ENCODE data around the gene IMP4. TPM values are rescaled to one million over a fixed set of nuclear protein-coding genes. Genes with fewer than 3 reads are reported as not detected.

IMP4 gene
- total and polyA plus RNA-seq, 7 donors = 74.4 to 270 (median 118) TPM

- no peak overlapping the region for H3K27ac ChIP-seq
- TF ChIP-seq, protein P1, sequence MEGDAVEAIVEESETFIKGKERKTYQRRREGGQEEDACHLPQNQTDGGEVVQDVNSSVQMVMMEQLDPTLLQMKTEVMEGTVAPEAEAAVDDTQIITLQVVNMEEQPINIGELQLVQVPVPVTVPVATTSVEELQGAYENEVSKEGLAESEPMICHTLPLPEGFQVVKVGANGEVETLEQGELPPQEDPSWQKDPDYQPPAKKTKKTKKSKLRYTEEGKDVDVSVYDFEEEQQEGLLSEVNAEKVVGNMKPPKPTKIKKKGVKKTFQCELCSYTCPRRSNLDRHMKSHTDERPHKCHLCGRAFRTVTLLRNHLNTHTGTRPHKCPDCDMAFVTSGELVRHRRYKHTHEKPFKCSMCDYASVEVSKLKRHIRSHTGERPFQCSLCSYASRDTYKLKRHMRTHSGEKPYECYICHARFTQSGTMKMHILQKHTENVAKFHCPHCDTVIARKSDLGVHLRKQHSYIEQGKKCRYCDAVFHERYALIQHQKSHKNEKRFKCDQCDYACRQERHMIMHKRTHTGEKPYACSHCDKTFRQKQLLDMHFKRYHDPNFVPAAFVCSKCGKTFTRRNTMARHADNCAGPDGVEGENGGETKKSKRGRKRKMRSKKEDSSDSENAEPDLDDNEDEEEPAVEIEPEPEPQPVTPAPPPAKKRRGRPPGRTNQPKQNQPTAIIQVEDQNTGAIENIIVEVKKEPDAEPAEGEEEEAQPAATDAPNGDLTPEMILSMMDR (IDR thresholded peaks at IDR 0.05) = no peak
- no peak overlapping the region for H3K4me3 ChIP-seq
- ATAC-seq = no peak
- intact Hi-C loops (cut with DNase I) = no loop called here
- DNase-seq = no peak
- H3K27me3 ChIP-seq (ENCODE audit: insufficient read depth in 3 of 3, low read length in 2 of 3) = no peaks in the 10 kb centered on the region
- peaks cover 11% of the 10 kb centered on the region for H3K4me1 ChIP-seq
- no peaks in the 10 kb centered on the region for H3K9me3 ChIP-seq
- WGBS, 3 donors = 69 to 82% (median 75%) methylated on average over 7 of the region's 7 CpGs
- peaks cover 0 to 12% of the 10 kb centered on the region in 2 donors for H3K36me3 ChIP-seq (ENCODE audit: insufficient read depth in 1 of 2, low read depth in 1 of 2)
These were observed 10.8 kb downstream of the IMP4 start for GRCh38 chr2:130353291-130354138.

- ATAC-seq (no peak), DNase-seq (no peak)
- Histone ChIP-seq H3K36me3 (ENCODE audit: insufficient read depth in 1 of 2, low read depth in 1 of 2) (peaks cover 0 to 6% of the 10 kb centered on the region in 2 donors), H3K27ac (no peak overlapping the region), H3K9me3 (no peaks in the 10 kb centered on the region), H3K4me3 (no peak overlapping the region), H3K27me3 (ENCODE audit: insufficient read depth in 3 of 3, low read length in 2 of 3) (no peaks in the 10 kb centered on the region), H3K4me1 (peaks cover 11% of the 10 kb centered on the region)
- 15 to 33% (median 16%) methylated on average over 1 of the region's 1 CpG for WGBS, 3 donors
- TF ChIP-seq, protein P1 (IDR thresholded peaks at IDR 0.05) = no peak
- intact Hi-C loops (cut with DNase I) = no loop called here
These were observed 11.4 kb downstream of the IMP4 start for GRCh38 chr2:130354139-130354428.

DNA sequence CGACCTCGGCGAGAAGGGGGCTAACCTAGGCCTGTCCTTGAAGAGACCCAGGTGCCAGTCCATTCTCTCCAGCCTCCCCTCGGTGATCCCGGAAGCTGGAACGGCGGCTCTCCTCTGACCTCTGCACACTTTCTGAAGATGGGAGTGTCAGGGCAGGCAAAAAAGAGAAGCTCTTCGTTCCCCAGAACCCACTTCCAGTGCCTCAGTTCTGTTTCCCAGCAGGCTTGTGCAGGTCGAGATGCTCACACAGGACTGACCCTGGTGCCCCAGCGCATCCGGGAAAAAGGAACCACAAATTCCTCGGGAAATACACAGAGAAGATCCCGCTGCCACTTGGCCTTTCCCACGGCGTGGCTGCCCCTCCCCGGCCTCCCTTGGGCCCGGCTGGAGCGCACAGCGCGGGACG is 12.5 kb downstream of the IMP4 start:
- peaks cover 11% of the 10 kb centered on the region for H3K4me1 ChIP-seq
- intact Hi-C loops (cut with DNase I) = no loop called here
- DNase-seq = no peak
- H3K36me3 ChIP-seq (ENCODE audit: insufficient read depth in 1 of 2, low read depth in 1 of 2) = no peaks in the 10 kb centered on the region
- peak overlapping the region; percentile 86 for H3K4me3 ChIP-seq
- no peaks in the 10 kb centered on the region for H3K9me3 ChIP-seq
- no peaks in the 10 kb centered on the region for H3K27me3 ChIP-seq (ENCODE audit: insufficient read depth in 3 of 3, low read length in 2 of 3)
- peak; percentile 1 to 17 (median 4) for ATAC-seq
- peak overlapping the region; percentile 84 for H3K27ac ChIP-seq
- 9 to 10% (median 9%) methylated on average over 21 of the region's 21 CpGs for WGBS, 3 donors
- TF ChIP-seq, protein P1 (IDR thresholded peaks at IDR 0.05) = no peak

- TF ChIP-seq, protein P1 (IDR thresholded peaks at IDR 0.05) = peak; percentile 60
- peaks cover 11% of the 10 kb centered on the region for H3K4me1 ChIP-seq
- ATAC-seq (peak; percentile 97 to 98 (median 98)), DNase-seq (peak; percentile 94 to 96)
- 0% methylated on average over 43 to 107 of the region's 107 CpGs for WGBS, 3 donors
- intact Hi-C loops (cut with DNase I) = no loop called here
- H3K27me3 ChIP-seq (ENCODE audit: insufficient read depth in 3 of 3, low read length in 2 of 3) = no peaks in the 10 kb centered on the region
- no peaks in the 10 kb centered on the region for H3K36me3 ChIP-seq (ENCODE audit: insufficient read depth in 1 of 2, low read depth in 1 of 2)
- peak within 1 kb of the TSS; percentile 84 for H3K27ac ChIP-seq
- H3K4me3 ChIP-seq = peak within 1 kb of the TSS; percentile 86
- H3K9me3 ChIP-seq = no peaks in the 10 kb centered on the region
These were observed 13.1 kb downstream of the IMP4 start, which contains the start of gene PTPN18 for GRCh38 chr2:130355578-130356431. PTPN18 (plus strand) TSS chr2:130356056; CDS start chr2:130356108, 52 bp downstream.
